ENCODE results near the gene IDUA.

- no peak for TF ChIP-seq CTBP1 (IDR thresholded peaks at IDR 0.05; ENCODE audit: borderline replicate concordance)
- no peak for TF ChIP-seq PKNOX1 (IDR thresholded peaks at IDR 0.05)
- TF ChIP-seq BHLHE40 (IDR thresholded peaks at IDR 0.05; ENCODE audit: borderline replicate concordance): no peak
- TF ChIP-seq SP1 (IDR thresholded peaks at IDR 0.05): no peak
- TF ChIP-seq FOXK2 (IDR thresholded peaks at IDR 0.05): no peak
These were observed 40.5 kb downstream of the IDUA start for GRCh38 chr4:1027219-1027914.
